AG08395 (cell line): ENCODE results near the gene SLC6A13.

Source experiments
- DNase-seq: peaks from one replicate; pipeline ENCODE4 v3.0.0; 2012; ENCODE audit warnings: mixed read lengths, low spot score

SLC6A13 gene

GRCh38 chr12:214003-214741 lies 48.5 kb downstream of the SLC6A13 start, which contains the start of gene SLC6A12:
TSS of gene SLC6A12 (minus strand) at chr12:214157. CDS start at chr12:209986, 4,171 bp downstream.
- no peak for DNase-seq

- no peak for DNase-seq
Observed at GRCh38 chr12:213527-213932, 49.1 kb downstream of the SLC6A13 start.

GRCh38 chr12:212715-213526 lies 49.7 kb downstream of the SLC6A13 start:
- DNase-seq = no peak

- no peak for DNase-seq
Observed at GRCh38 chr12:212415-212714, 50.3 kb downstream of the SLC6A13 start.

- no peak for DNase-seq
Observed at GRCh38 chr12:211639-212414, 50.8 kb downstream of the SLC6A13 start.

- no peak for DNase-seq
Observed at GRCh38 chr12:211142-211465, 51.5 kb downstream of the SLC6A13 start.

GRCh38 chr12:210277-211141 lies 52.1 kb downstream of the SLC6A13 start:
- no peak for DNase-seq

- no peak for DNase-seq
Observed at GRCh38 chr12:209851-210250, 52.8 kb downstream of the SLC6A13 start.

- DNase-seq = no peak
Observed at GRCh38 chr12:209246-209645, 53.4 kb downstream of the SLC6A13 start.

GRCh38 chr12:208813-209212 lies 53.8 kb downstream of the SLC6A13 start:
- no peak for DNase-seq

GRCh38 chr12:207804-208203 lies 54.8 kb downstream of the SLC6A13 start:
- no peak for DNase-seq

GRCh38 chr12:206746-207440 lies 55.7 kb downstream of the SLC6A13 start:
- DNase-seq = no peak

- no peak for DNase-seq
Observed at GRCh38 chr12:205026-205425, 57.6 kb downstream of the SLC6A13 start.

GRCh38 chr12:204261-204678 lies 58.4 kb downstream of the SLC6A13 start:
- no peak for DNase-seq

- DNase-seq = peak; percentile 38
Observed at GRCh38 chr12:203462-204260, 59.0 kb downstream of the SLC6A13 start.

- no peak for DNase-seq
Observed at GRCh38 chr12:203074-203461, 59.6 kb downstream of the SLC6A13 start.

- DNase-seq = no peak
Observed at GRCh38 chr12:202081-202731, 60.4 kb downstream of the SLC6A13 start.

GRCh38 chr12:201361-201760 lies 61.3 kb downstream of the SLC6A13 start:
- no peak for DNase-seq

GRCh38 chr12:198705-199104 lies 63.9 kb downstream of the SLC6A13 start:
- DNase-seq = no peak
